Measurements from ENCODE around the gene ANO6. TPM values are rescaled to one million over a fixed set of nuclear protein-coding genes. Genes with fewer than 3 reads are reported as not detected.

The ANO6 gene
- total and polyA plus RNA-seq, 12 donors: 8.9 to 52.2 (median 40.9) TPM

DNA sequence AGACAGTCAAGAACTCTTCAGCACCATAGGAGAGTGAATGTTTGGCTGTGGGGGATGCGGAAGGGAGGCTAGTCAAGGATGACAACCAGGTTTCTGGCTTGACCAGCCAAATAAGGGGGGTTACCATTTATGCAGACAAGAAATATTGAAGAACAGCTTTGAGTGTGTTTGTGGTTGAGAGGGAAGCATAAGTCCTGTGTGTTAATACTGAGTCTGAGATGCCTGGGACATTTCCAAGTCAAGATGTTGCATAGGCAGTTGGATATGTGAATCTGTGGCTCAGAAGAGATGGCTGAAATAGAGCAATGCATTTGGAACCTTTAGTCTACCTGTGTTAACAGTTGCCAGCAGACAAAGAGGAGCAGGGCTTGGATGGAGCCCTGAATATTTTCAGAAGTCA is 66.1 kb downstream of the ANO6 start:
- peaks cover 0 to 17% (median 0%) of the 10 kb centered on the region in 9 donors for H3K36me3 ChIP-seq
- no peaks in the 10 kb centered on the region for H3K9me3 ChIP-seq
- no peak overlapping the region for H3K27ac ChIP-seq
- no peak for DNase-seq
- TF ChIP-seq, protein P1, sequence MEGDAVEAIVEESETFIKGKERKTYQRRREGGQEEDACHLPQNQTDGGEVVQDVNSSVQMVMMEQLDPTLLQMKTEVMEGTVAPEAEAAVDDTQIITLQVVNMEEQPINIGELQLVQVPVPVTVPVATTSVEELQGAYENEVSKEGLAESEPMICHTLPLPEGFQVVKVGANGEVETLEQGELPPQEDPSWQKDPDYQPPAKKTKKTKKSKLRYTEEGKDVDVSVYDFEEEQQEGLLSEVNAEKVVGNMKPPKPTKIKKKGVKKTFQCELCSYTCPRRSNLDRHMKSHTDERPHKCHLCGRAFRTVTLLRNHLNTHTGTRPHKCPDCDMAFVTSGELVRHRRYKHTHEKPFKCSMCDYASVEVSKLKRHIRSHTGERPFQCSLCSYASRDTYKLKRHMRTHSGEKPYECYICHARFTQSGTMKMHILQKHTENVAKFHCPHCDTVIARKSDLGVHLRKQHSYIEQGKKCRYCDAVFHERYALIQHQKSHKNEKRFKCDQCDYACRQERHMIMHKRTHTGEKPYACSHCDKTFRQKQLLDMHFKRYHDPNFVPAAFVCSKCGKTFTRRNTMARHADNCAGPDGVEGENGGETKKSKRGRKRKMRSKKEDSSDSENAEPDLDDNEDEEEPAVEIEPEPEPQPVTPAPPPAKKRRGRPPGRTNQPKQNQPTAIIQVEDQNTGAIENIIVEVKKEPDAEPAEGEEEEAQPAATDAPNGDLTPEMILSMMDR (IDR thresholded peaks at IDR 0.05): no peak
- H3K27me3 ChIP-seq: no peaks in the 10 kb centered on the region
- intact Hi-C loops (cut with DNase I): no loop called here
- no peak overlapping the region for H3K4me3 ChIP-seq
- peak in 1 of 8 donors; percentile 35 for ATAC-seq
- peaks cover 11 to 60% (median 44%) of the 10 kb centered on the region in 9 donors for H3K4me1 ChIP-seq
- 91 to 96% methylated on average over 1 of the region's 1 CpG for WGBS, 2 donors

DNA sequence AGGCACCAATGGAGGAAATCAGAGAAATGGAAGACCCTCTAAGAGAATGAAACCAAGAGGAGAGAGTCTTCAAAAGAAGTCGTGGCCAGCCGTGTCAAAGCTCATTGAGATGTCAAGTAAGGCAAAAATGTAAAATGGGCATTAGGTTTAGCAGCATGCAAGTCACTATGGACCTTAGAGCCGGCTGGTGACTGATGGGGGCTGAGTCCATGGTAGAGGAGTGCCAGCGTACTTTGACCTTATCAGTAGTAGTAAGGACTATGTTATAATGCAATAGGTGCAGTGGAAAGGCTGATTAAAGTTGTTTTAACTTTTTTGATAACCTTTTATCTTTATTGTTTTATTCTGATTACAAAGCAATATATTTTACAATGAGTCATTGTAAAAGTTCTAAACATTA is 66.5 kb downstream of the ANO6 start:
- peaks cover 11 to 58% (median 44%) of the 10 kb centered on the region in 9 donors for H3K4me1 ChIP-seq
- ATAC-seq: no peak
- TF ChIP-seq, protein P1 (IDR thresholded peaks at IDR 0.05): no peak
- H3K27ac ChIP-seq: no peak overlapping the region
- peaks cover 0 to 17% (median 0%) of the 10 kb centered on the region in 9 donors for H3K36me3 ChIP-seq
- WGBS, 2 donors: 96 to 99% methylated on average over 4 of the region's 4 CpGs
- intact Hi-C loops (cut with DNase I): no loop called here
- H3K27me3 ChIP-seq: no peaks in the 10 kb centered on the region
- no peaks in the 10 kb centered on the region for H3K9me3 ChIP-seq
- H3K4me3 ChIP-seq: no peak overlapping the region
- no peak for DNase-seq

DNA sequence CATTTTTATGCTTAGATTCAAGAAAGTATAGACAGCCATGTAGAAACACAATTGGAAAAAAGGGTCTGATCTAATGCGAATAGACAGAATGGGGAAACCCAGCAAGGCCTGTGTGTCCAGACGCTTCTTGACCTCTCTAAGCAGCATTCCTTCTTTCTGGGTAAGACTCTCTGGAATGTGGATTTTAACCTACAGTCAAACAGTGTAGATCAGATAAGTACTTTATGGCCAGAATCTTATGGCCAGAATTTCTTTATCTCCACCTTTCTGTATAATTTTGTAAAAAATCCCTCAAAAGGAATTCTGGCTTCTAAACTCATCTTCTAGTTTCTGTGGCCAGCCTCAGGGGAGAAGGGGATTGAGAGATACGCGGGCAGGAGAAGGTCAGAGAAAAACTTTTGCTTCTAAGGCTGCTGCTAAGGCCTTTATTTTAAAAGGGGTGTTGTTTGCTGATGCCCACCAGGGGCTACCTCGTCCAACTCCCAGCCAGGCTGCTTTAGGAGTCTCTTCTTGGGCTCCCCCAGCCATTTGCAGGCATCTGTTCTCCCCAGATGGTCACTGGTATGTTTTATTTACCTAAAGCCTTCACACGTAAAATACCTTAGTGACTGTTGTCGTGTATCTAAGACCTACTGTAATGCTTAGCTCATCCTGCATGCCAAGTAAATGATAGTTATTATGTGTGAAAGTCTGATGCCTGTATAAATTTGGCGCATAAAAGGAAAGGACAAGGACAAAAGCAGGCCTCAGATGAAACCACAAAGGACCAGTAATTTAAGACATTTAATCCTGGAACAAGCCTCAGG is 68.4 kb downstream of the ANO6 start:
- ATAC-seq (no peak), DNase-seq (no peak)
- TF ChIP-seq, protein P1 (IDR thresholded peaks at IDR 0.05): no peak
- Histone ChIP-seq H3K9me3 (no peaks in the 10 kb centered on the region), H3K27ac (no peak overlapping the region), H3K4me3 (no peak overlapping the region), H3K27me3 (no peaks in the 10 kb centered on the region), H3K4me1 (peaks cover 11 to 53% (median 39%) of the 10 kb centered on the region in 9 donors), H3K36me3 (peaks cover 0 to 17% (median 0%) of the 10 kb centered on the region in 9 donors)
- intact Hi-C loops (cut with DNase I): no loop called here
- 66 to 72% methylated on average over 8 of the region's 8 CpGs for WGBS, 2 donors

DNA sequence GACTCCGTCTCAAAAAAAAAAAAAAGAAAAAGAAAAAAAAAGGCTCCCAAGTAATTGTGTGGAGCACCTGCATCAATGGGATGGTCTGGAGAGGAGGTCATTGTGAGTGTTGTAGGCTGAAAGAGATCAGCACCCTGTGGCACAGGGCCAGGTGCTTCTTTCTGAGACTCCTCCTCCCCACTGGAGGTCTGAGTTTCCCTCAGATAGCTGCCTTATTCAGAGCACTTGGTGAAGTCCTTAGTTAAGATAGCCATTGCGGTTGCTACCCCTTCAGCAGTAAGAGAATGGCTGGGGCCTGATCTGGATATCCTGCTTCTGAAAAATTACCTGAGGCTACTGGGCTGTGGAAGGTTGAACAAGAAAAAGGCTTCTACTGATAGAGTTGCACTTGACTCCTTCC is 69.8 kb downstream of the ANO6 start:
- H3K27me3 ChIP-seq: no peaks in the 10 kb centered on the region
- ATAC-seq (peak in 1 of 8 donors; percentile 20), DNase-seq (no peak)
- peaks cover 0 to 9% (median 0%) of the 10 kb centered on the region in 9 donors for H3K36me3 ChIP-seq
- no peaks in the 10 kb centered on the region for H3K9me3 ChIP-seq
- intact Hi-C loops (cut with DNase I): no loop called here
- H3K4me1 ChIP-seq: peaks cover 0 to 38% (median 25%) of the 10 kb centered on the region in 9 donors
- WGBS, 2 donors: 67 to 94% methylated on average over 2 of the region's 2 CpGs
- H3K4me3 ChIP-seq: no peak overlapping the region
- no peak overlapping the region for H3K27ac ChIP-seq
- TF ChIP-seq, protein P1 (IDR thresholded peaks at IDR 0.05): no peak

Data from heart right ventricle (tissue), 16 donors.